Cardiac muscle cell (in vitro differentiated cells and primary cell): ENCODE measurements around the gene VAMP7. TPM values are rescaled to one million over a fixed set of nuclear protein-coding genes. Genes with fewer than 3 reads are reported as not detected.
A peak's percentile ranks its signal among the peaks of the same experiment; 100 is the strongest.
"Not testable (repeated sequence)": the region's sequence is repeated elsewhere in the genome, so short reads cannot be mapped to it uniquely, and the experiment has no call there.

Experiments used
- DNase-seq, 2 donors: peaks; one replicate each; pipeline versions ENCODE4 v3.0.0 to v3.0.0-alpha.2; 2010 to 2017; ENCODE audit warnings: low read depth in 1 of 2, low spot score in 1 of 2
- H3K27ac ChIP-seq: fragments of 200-600 bp; sonication (generic); 2 replicates; pipeline ENCODE4 v1.5.1; 2016
- H3K27me3 ChIP-seq: fragments of 200-600 bp; sonication (generic); 2 replicates; pipeline ENCODE4 v1.6.0; 2016; ENCODE audit warnings: control low read depth
- H3K36me3 ChIP-seq: fragments of 200-600 bp; sonication (generic); 2 replicates; pipeline ENCODE4 v1.5.1; 2016; ENCODE audit warnings: control low read depth
- H3K4me1 ChIP-seq: fragments of 200-600 bp; sonication (generic); 2 replicates; pipeline ENCODE4 v1.8.1; 2017; ENCODE audit warnings: low read depth, mild to moderate bottlenecking, mixed run types
- H3K4me3 ChIP-seq: fragments of 200-600 bp; sonication (generic); 2 replicates; pipeline ENCODE4 v1.5.1; 2016; ENCODE audit warnings: mild to moderate bottlenecking
- H3K9me3 ChIP-seq: fragments of 200-600 bp; sonication (generic); 2 replicates; pipeline ENCODE4 v1.5.1; 2017; ENCODE audit warnings: low read depth, mild to moderate bottlenecking, control low read depth
- polyA plus RNA-seq: library from polyadenylated mRNA; unstranded; fragments of >200 nt; fragmentation: Nextera tagmentation; extraction: Ambion mirVana; gene quantifications from 2 replicates; pipeline ENCODE4 v1.2.1, GENCODE V29; 2016
- total RNA-seq: library from RNA; depleted of rRNA; stranded (reverse); fragments of >200 nt; gene quantifications from 2 replicates; pipeline ENCODE4 v1.2.3, GENCODE V29; 2016
- TF ChIP-seq, protein P1 (sequence below): IDR thresholded peaks from 2 replicates; pipeline ENCODE4 v1.5.1; 2012; ENCODE audit warnings: low read depth, mild to moderate bottlenecking, low read length

VAMP7 gene, protein sequence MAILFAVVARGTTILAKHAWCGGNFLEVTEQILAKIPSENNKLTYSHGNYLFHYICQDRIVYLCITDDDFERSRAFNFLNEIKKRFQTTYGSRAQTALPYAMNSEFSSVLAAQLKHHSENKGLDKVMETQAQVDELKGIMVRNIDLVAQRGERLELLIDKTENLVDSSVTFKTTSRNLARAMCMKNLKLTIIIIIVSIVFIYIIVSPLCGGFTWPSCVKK
- total RNA-seq: 16.1 and 16.7 TPM in 2 replicates
- polyA plus RNA-seq: 29.9 and 31.1 TPM in 2 replicates

DNA sequence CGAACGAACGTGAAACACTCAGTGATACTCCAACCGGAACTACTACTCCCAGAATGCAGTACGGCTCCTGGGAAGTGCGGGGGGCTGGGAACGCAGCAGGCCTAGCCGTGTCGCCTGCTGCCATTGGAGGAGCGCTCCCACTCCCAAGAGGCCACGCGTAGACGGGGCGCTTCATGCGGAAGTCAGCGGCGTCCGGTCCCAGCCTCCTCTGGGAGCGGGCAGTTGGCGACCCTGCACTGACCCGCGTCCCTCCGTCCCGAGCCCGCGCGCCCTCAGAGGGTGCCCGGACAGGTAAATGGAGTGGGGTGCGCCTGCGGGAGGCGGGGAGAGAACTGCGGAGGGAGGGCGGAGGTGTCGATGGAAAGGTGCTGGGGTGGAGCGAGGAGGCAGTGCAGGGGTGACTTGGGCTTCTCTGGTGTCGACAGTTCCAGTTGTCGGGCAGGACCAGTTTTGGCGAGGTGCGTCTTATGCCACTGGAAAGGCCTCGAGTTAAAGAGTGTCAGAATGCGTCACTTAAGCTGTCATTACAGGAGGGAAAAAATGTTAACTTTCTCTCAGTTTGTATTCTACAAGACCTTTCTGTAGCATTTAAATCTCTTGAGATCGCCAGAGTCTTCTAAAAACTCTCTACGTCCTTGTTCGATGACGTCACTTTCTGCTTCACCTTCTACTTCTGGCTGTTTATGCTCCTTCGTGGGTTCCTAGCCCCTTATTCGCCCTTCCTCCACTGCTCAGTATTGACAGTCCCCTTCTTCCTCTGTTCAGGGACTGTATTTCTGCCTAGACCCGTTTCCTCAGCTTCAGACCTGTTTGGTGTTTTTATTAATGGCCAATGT lies at the start of gene VAMP7:
TSS of gene VAMP7 (plus strand) at position 188 of the 836 bp plus-strand sequence. CDS start 8,122 bp downstream, outside the sequence.
- TF ChIP-seq, protein P1, sequence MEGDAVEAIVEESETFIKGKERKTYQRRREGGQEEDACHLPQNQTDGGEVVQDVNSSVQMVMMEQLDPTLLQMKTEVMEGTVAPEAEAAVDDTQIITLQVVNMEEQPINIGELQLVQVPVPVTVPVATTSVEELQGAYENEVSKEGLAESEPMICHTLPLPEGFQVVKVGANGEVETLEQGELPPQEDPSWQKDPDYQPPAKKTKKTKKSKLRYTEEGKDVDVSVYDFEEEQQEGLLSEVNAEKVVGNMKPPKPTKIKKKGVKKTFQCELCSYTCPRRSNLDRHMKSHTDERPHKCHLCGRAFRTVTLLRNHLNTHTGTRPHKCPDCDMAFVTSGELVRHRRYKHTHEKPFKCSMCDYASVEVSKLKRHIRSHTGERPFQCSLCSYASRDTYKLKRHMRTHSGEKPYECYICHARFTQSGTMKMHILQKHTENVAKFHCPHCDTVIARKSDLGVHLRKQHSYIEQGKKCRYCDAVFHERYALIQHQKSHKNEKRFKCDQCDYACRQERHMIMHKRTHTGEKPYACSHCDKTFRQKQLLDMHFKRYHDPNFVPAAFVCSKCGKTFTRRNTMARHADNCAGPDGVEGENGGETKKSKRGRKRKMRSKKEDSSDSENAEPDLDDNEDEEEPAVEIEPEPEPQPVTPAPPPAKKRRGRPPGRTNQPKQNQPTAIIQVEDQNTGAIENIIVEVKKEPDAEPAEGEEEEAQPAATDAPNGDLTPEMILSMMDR: no peak
- no peaks in the 10 kb centered on the region for H3K36me3 ChIP-seq
- peak within 1 kb of the TSS; percentile 44 for H3K4me3 ChIP-seq
- peak; percentile 90 for DNase-seq
- H3K4me1 ChIP-seq: no peaks in the 10 kb centered on the region
- H3K27me3 ChIP-seq: no peaks in the 10 kb centered on the region
- no peaks in the 10 kb centered on the region for H3K9me3 ChIP-seq
- H3K27ac ChIP-seq: no peak within 1 kb of the TSS

DNA sequence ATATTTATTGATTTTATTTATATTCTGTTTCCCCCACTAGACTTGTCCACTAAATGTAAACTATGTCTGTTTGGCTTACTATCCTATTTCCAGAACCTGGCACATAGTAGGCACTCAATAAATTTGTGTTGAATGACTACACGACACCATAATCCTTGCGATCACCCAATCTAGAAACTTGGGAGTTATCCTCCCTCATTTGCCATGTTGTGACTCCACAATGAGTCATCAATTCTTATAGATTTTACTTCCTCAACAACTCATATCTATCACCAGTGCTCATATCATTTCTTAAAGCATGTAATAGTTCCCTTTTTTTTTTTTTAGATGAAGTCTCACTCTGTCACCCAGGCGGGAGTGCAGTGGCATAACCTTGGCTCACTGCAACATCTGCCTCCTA lies 39.9 kb upstream of the VAMP7 start:
- no peaks in the 10 kb centered on the region for H3K36me3 ChIP-seq
- no peak overlapping the region for H3K27ac ChIP-seq
- H3K9me3 ChIP-seq: no peaks in the 10 kb centered on the region
- TF ChIP-seq, protein P1: no peak
- DNase-seq: no peak
- H3K27me3 ChIP-seq: no peaks in the 10 kb centered on the region
- no peaks in the 10 kb centered on the region for H3K4me1 ChIP-seq
- H3K4me3 ChIP-seq: no peak overlapping the region

DNA sequence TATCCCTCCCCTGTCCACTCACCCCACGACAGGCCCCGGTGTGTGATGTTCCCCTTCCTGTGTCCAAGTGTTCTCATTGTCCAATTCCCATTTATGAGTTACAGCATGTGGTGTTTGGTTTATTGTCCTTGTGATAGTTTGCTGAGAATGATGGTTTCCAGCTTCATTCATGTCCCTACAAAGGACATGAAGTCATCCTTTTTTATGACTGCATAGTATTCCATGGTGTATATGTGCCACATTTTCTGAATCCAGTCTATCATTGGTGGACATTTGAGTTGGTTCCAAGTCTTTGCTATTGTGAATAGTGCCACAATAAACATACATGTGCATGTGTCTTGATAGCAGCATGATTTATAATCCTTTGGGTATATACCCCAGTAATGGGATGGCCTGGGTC lies 29.4 kb upstream of the VAMP7 start:
- H3K4me1 ChIP-seq, H3K36me3 ChIP-seq, H3K9me3 ChIP-seq, DNase-seq, H3K27ac ChIP-seq, H3K4me3 ChIP-seq, H3K27me3 ChIP-seq: not testable (repeated sequence)

DNA sequence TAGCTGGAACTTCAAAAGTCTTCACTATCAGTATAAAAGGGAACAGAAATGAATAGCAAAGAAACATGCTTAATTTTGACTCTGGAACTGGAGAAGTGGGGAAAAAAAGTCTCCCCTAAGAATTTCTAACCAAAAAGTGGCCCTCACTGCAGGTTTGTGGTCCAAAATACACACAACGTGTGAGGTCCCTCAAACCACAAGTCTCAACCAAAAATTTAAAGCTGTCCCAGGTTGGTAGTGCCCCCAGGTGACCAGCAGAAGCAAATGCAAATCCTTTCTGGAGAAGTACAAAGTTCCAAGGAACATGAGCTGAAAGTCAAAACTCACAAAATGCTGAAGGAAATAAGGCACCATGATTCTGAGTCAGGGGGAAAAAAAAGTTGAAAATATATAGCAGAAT lies 23.6 kb upstream of the VAMP7 start:
- Histone ChIP-seq H3K27ac (no peak overlapping the region), H3K4me1 (no peaks in the 10 kb centered on the region), H3K36me3 (no peaks in the 10 kb centered on the region), H3K9me3 (no peaks in the 10 kb centered on the region), H3K4me3 (no peak overlapping the region), H3K27me3 (no peaks in the 10 kb centered on the region)
- TF ChIP-seq, protein P1: no peak
- DNase-seq: peak in 1 of 2 donors; percentile 8

DNA sequence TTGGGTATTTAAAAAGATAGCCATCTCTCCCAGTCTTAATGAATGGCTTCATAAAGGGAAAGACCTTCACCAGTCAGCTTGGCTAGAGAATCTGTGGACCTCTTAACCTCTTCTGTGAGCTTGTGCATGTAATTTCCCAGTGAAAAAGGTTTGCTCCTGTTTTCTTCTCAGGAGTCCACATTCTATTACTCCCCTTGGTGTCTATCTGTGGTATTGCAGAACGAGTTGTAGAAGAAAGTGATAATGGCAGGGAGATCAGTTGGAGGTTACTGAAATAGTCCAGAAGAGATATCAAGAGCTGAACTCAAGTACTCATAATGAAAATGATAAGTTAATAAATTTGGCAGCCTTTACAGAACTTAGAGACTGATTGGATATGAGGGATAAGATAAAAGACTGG lies 16.5 kb upstream of the VAMP7 start:
- Histone ChIP-seq H3K4me1 (no peaks in the 10 kb centered on the region), H3K9me3 (no peaks in the 10 kb centered on the region), H3K36me3 (no peaks in the 10 kb centered on the region), H3K27me3 (no peaks in the 10 kb centered on the region), H3K4me3 (no peak overlapping the region), H3K27ac (no peak overlapping the region)
- DNase-seq: peak in 1 of 2 donors; percentile 6
- TF ChIP-seq, protein P1: peak; percentile 3

DNA sequence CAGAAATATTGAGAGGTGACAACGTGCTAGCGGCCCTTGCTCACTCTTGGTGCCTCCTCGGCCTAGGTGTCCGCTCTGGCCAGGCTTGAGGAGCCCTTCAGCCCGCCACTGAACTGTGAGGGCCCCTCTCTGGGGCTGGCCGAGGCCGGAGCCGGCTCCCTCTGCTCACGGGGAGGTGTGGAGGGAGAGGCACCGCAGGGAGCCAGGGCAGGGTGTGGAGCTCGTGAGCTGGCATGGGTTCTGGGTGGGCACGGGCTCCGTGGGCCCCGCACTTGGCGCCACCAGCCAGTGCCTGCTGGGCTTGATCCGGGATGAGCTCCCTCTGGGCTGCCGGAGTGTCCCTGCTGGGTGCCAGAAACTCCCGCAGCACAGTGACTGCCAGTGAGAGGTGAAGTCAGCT lies 16.0 kb upstream of the VAMP7 start:
- DNase-seq: no peak
- Histone ChIP-seq H3K27me3 (no peaks in the 10 kb centered on the region), H3K9me3 (no peaks in the 10 kb centered on the region), H3K36me3 (no peaks in the 10 kb centered on the region), H3K4me3 (no peak overlapping the region), H3K27ac (no peak overlapping the region), H3K4me1 (no peaks in the 10 kb centered on the region)
- TF ChIP-seq, protein P1: no peak
